GM12872 (cell line): ENCODE measurements around the gene IGSF11.

ENCODE experiments used
- TF ChIP-seq, protein P1 (sequence below): IDR thresholded peaks from 3 replicates; pipeline ENCODE4 v1.5.1; 2011; ENCODE audit warnings: low read depth, mild to moderate bottlenecking, low read length, moderate library complexity; ENCODE audit not compliant: insufficient read depth

The IGSF11 gene

DNA sequence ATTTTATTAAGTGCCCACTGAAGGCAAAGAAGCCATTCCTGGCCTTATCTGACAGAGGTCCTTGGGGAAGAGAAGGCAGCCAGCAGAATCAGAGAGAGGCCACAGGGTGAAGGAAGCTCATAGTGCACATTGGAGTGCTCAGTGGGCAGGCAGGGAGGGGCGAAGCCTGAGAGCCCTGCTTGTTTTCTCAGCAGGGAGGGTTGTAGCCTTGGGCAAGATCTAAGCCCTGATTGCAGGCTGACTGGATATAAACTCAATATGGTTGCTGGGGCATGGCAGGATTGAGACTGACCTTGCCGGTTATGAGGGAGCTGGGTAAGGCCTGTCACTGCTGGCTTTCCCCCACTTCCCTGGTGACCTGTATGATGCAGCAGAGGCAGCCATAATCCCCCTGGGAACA is 7.5 kb upstream of the IGSF11 start:
- TF ChIP-seq, protein P1, sequence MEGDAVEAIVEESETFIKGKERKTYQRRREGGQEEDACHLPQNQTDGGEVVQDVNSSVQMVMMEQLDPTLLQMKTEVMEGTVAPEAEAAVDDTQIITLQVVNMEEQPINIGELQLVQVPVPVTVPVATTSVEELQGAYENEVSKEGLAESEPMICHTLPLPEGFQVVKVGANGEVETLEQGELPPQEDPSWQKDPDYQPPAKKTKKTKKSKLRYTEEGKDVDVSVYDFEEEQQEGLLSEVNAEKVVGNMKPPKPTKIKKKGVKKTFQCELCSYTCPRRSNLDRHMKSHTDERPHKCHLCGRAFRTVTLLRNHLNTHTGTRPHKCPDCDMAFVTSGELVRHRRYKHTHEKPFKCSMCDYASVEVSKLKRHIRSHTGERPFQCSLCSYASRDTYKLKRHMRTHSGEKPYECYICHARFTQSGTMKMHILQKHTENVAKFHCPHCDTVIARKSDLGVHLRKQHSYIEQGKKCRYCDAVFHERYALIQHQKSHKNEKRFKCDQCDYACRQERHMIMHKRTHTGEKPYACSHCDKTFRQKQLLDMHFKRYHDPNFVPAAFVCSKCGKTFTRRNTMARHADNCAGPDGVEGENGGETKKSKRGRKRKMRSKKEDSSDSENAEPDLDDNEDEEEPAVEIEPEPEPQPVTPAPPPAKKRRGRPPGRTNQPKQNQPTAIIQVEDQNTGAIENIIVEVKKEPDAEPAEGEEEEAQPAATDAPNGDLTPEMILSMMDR: no peak

GRCh38 chr3:119035014-119035346 is 334 bp upstream of the IGSF11 start:
- TF ChIP-seq, protein P1: no peak

DNA sequence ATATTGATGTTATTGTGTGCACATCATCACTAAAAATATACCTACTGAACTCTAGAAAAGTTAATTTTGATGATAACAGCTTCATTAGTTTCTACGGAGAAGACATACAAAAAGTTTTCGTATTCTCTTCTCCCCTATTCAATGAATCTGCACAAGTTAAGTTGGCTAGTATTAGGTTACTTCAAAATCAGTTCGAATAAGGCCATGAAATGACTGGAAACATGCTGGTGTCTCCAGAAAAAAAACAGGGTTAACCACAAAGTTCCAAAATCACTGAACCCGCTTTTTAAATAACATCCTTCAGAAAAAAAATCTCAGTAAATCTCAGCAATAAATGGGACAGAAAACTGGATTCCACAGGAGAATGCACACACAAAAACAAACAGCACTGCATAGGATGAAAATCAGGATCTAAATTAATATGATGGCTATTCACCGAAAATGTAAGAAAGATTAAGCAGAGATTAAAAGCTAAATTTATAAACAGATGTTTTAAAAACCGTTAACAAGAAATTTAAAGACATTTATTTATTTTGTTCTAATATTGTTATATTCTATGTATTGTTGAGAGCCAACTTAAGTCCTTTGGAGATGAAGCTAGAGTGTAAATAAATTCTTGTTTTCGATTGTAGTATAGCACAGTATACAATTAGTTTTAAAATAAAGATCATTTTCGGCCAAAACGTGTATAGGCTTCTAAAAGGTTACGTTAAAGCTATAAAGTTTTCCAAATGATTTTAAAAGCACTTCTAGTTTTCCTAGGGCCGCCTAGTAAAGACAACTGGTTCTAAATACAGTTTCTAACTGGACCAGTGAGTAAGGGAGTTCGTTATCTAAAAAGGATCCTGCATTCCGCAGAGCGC is 1.0 kb downstream of the IGSF11 start:
- TF ChIP-seq, protein P1: no peak

- TF ChIP-seq, protein P1: no peak
These were observed 9.4 kb downstream of the IGSF11 start for GRCh38 chr3:119025171-119025795.

DNA sequence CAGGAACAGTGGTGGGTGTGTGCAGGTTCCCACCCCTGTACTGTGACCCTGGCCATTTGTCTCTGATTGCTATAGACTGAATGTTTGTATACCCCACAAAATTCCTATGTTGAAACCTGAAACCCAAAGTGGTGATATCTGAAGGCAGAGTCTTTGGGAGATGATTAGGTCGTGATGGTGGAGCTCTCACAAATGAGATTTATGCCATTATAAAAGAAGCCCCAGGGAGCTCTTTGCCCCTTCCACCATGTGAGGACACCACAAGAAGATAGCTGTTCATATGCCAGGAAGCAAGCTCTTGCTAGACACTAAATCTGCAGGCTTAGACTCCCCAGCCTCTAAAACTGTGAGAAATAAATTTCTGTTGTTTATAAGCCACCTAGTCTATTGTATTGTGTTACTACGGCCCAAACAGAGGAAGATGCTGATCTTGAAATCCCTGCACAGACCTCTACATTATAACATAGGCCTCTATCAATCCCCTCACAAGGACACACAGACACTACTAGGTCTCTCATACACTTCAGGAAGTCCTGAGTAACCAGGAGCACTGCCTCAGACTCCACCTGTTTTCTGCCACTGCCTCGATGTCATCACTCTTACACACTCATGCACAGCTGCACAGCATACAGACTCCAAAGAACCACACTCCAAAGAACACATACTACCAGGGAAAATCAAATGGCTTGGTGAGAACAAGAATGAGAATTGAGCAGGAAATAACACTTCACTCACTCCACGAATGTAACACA is 14.7 kb downstream of the IGSF11 start:
- TF ChIP-seq, protein P1: no peak

GRCh38 chr3:119018690-119019463 is 15.8 kb downstream of the IGSF11 start:
- TF ChIP-seq, protein P1: no peak

DNA sequence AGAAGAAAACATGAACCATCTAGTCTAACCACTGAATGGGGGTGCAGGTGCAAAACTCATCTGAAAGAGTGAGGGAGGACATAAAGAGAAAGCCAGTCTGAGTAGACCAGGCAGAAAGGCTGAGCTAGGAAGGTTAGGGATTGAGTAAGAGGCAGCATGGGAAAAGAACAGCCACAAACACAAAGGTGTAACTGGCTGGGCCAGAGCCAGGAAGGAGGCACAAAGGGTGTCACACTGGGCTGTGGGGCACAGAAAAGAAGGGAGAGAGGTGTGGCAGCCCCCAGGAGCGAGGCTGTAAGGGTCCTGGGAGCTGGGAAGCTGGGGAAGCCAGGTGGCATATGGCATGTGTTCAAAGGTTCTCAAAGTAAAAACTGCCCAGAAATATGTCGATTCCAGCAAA is 18.7 kb downstream of the IGSF11 start:
- TF ChIP-seq, protein P1: no peak
